K562 (cell line): Measurements from ENCODE around the gene SIGLEC9. TPM values are rescaled to one million over a fixed set of nuclear protein-coding genes. Genes with fewer than 3 reads are reported as not detected.

ENCODE experiments used
- ATAC-seq: fragments of 200-7000 bp; cut with Tn5 transposase; 3 replicates; pipeline ENCODE4 v1.9.1; 2020; ENCODE audit warnings: moderate library complexity
- BruUV-seq: library from RNA; stranded (reverse); fragments of 400-500 nt; replicated peaks from 2 replicates; lab custom pipeline; 2021; lab: Mats Ljungman, UMichigan
- CTCF ChIA-PET: fragments of 300-600 bp; formaldehyde crosslinking; extraction: SDS; loops from one replicate; lab custom pipeline; 2021; ENCODE audit warnings: low intra/inter-chr PET ratio; lab: Yijun Ruan, JAX
- POLR2A ChIA-PET: fragments of 300-600, 350-650 bp; sonication (Branson Sonifier 250); formaldehyde crosslinking; extraction: SDS; loops from one replicate; lab custom pipeline; 2021; ENCODE audit warnings: antibody characterized with exemption, inconsistent platforms; lab: Yijun Ruan, JAX
- DNase-seq, 4 experiments: peaks; one replicate each; pipeline versions ENCODE4 v3.0.0 to v3.0.0-alpha.2; 2011 to 2018; ENCODE audit warnings: low spot score in 3 of 4, mixed read lengths in 3 of 4; ENCODE audit errors: extremely low read depth in 1 of 4
- FAIRE-seq: peaks from 2 replicates; lab custom pipeline; 2011; peaks lifted over from hg19 to GRCh38; lab: Jason Lieb, UNC
- H2AFZ ChIP-seq: 2 replicates; pipeline ENCODE4 v1.6.0; 2011; ENCODE audit warnings: low read depth, low read length, control low read depth, inconsistent platforms
- H3K27ac ChIP-seq: fragments of 200-600 bp; 3 replicates; pipeline ENCODE4 v1.8.0; 2011; ENCODE audit warnings: low read depth, mild to moderate bottlenecking, control low read depth, inconsistent platforms, low read length, moderate library complexity, mixed read lengths; ENCODE audit errors: extremely low read depth
- H3K27me3 ChIP-seq, 2 experiments: fragments of 300-600 bp in 1 of 2; 2 replicates in 1 of 2; 3 replicates in 1 of 2; pipeline versions ENCODE4 v1.6.0 to v1.8.0; 2011; ENCODE audit warnings: inconsistent platforms in 2 of 2, low read length in 2 of 2, mild to moderate bottlenecking in 1 of 2, mixed read lengths in 1 of 2, moderate library complexity in 1 of 2; ENCODE audit not compliant: control insufficient read depth in 2 of 2, insufficient read depth in 2 of 2
- H3K36me3 ChIP-seq: fragments of 300-600 bp; 3 replicates; pipeline ENCODE4 v1.8.0; 2011; ENCODE audit warnings: mild to moderate bottlenecking, low read length, inconsistent platforms; ENCODE audit not compliant: control insufficient read depth, insufficient read depth
- H3K4me1 ChIP-seq, 2 experiments: fragments of 200-600 bp in 1 of 2; replicated peaks in 1 of 2; 2 replicates in 1 of 2; 3 replicates in 1 of 2; pipeline versions ENCODE4 v1.5.1 to v1.8.0; 2011; ENCODE audit warnings: inconsistent platforms in 2 of 2, low read length in 2 of 2, mild to moderate bottlenecking in 1 of 2, mixed read lengths in 1 of 2, moderate library complexity in 1 of 2; ENCODE audit not compliant: control insufficient read depth in 2 of 2, insufficient read depth in 2 of 2
- H3K4me2 ChIP-seq: 2 replicates; pipeline ENCODE4 v1.6.1; 2011; ENCODE audit warnings: low read length, control low read depth, inconsistent platforms, mixed read lengths; ENCODE audit not compliant: insufficient read depth
- H3K4me3 ChIP-seq: fragments of 200-600 bp; sonication (generic), shearing (Covaris generic); 2 replicates; pipeline ENCODE4 v1.5.1; 2016; ENCODE audit warnings: control low read depth, inconsistent platforms
- H3K79me2 ChIP-seq: fragments of 200-600 bp; 3 replicates; pipeline ENCODE4 v1.8.0; 2011; ENCODE audit warnings: low read length, inconsistent platforms; ENCODE audit not compliant: control insufficient read depth, insufficient read depth
- H3K9ac ChIP-seq, 2 experiments: 2 replicates each; pipeline versions ENCODE4 v1.6.0 to v1.6.1; 2011; ENCODE audit warnings: low read depth in 2 of 2, low read length in 2 of 2, control low read depth in 1 of 2, inconsistent platforms in 1 of 2, mild to moderate bottlenecking in 1 of 2, mixed read lengths in 1 of 2; ENCODE audit not compliant: insufficient read depth in 1 of 2
- H3K9me1 ChIP-seq: one replicate; pipeline ENCODE4 v1.6.0; 2011; ENCODE audit warnings: inconsistent platforms, mild to moderate bottlenecking, low read length, moderate library complexity; ENCODE audit not compliant: control insufficient read depth, insufficient read depth
- H3K9me3 ChIP-seq: replicated peaks from 2 replicates; pipeline ENCODE4 v1.5.1; 2011; ENCODE audit warnings: low read depth, low read length, inconsistent platforms; ENCODE audit not compliant: control insufficient read depth, insufficient read depth
- H4K20me1 ChIP-seq: replicated peaks from 2 replicates; pipeline ENCODE4 v1.6.1; 2011; ENCODE audit warnings: low read length, inconsistent platforms, mixed read lengths; ENCODE audit not compliant: control insufficient read depth, insufficient read depth
- ATF4 ChIP-seq: fragments of 450-650 bp; formaldehyde crosslinking; IDR thresholded peaks from 2 replicates; pipeline ENCODE4 v1.4.0; 2022; ENCODE audit warnings: mild to moderate bottlenecking, moderate library complexity
- C11orf30 ChIP-seq: fragments of 450-650 bp; IDR thresholded peaks from 2 replicates; pipeline ENCODE4 v1.6.1; 2016; ENCODE audit warnings: low read depth, mild to moderate bottlenecking
- E2F4 ChIP-seq: sonication (generic); formaldehyde crosslinking; IDR thresholded peaks from 2 replicates; pipeline ENCODE4 v1.8.0; 2022; ENCODE audit warnings: mild to moderate bottlenecking, low read depth, missing genetic modification reagents
- FOS ChIP-seq: IDR thresholded peaks from 3 replicates; pipeline ENCODE4 v1.6.1; 2011; ENCODE audit not compliant: insufficient read length; ENCODE audit errors: extremely low read depth
- MBD2 ChIP-seq: sonication (generic); IDR thresholded peaks from 2 replicates; pipeline ENCODE4 v1.6.1; 2016; ENCODE audit warnings: low read depth, borderline replicate concordance
- MYNN ChIP-seq, 2 experiments: sonication (generic); formaldehyde crosslinking in 1 of 2; IDR thresholded peaks; 2 replicates each; pipeline versions ENCODE4 v1.5.0 to v1.6.1; 2016 to 2020; ENCODE audit warnings: antibody characterized with exemption in 1 of 2, missing genetic modification reagents in 1 of 2
- NONO ChIP-seq, 2 experiments: fragments of 200-400 bp in 1 of 2; fragments of 450-650 bp in 1 of 2; formaldehyde crosslinking in 1 of 2; IDR thresholded peaks; 2 replicates each; pipeline ENCODE4 v1.6.1; 2017; ENCODE audit warnings: low read depth in 2 of 2, mild to moderate bottlenecking in 2 of 2, moderate library complexity in 2 of 2, low read length in 1 of 2
- NUFIP1 ChIP-seq: fragments of 450-650 bp; IDR thresholded peaks from 2 replicates; pipeline ENCODE4 v1.6.1; 2018; ENCODE audit not compliant: partially characterized antibody
- PCBP1 ChIP-seq: fragments of 200-400 bp; formaldehyde crosslinking; IDR thresholded peaks from 2 replicates; pipeline ENCODE4 v1.6.1; 2018; ENCODE audit warnings: mild to moderate bottlenecking, low read depth, low read length; ENCODE audit not compliant: poor library complexity, severe bottlenecking
- RBM14 ChIP-seq: fragments of 200-400 bp; formaldehyde crosslinking; IDR thresholded peaks from 2 replicates; pipeline ENCODE4 v1.6.1; 2018; ENCODE audit warnings: low read depth, mild to moderate bottlenecking, low read length, moderate library complexity, borderline replicate concordance; ENCODE audit not compliant: insufficient read depth
- TCF15 ChIP-seq: fragments of 250-450 bp; sonication (Bioruptor Pico); IDR thresholded peaks from 2 replicates; pipeline ENCODE4 v1.8.0; 2022; ENCODE audit warnings: moderate library complexity, mild to moderate bottlenecking, inconsistent platforms
- ZNF316 ChIP-seq: fragments of 450-650 bp; IDR thresholded peaks from 2 replicates; pipeline ENCODE4 v1.6.1; 2016
- WGBS: fragments of 100-300 bp; shearing (Covaris generic); methylation state at CpG from one replicate; pipeline ENCODE4 v1.1.6; 2016; ENCODE audit warnings: low coverage, mixed read lengths; ENCODE audit not compliant: insufficient coverage; ENCODE audit errors: missing lambda C conversion rate; 5-methylcytosine and 5-hydroxymethylcytosine counted together
- in situ Hi-C: fragments of 300-500 bp; cut with MboI; formaldehyde crosslinking; loops from 4 replicates; pipeline ENCODE4 v1.15.0; 2018; ENCODE audit warnings: inconsistent platforms, mixed read lengths
- intact Hi-C: fragments of 100-400 bp; cut with micrococcal nuclease; formaldehyde crosslinking; loops from 2 replicates; pipeline ENCODE4 v1.14.2; 2022
- polyA plus RNA-seq, 8 experiments: library from polyadenylated mRNA; depleted of rRNA in 4 of 8; stranded (reverse) in 5 of 8; unstranded in 3 of 8; fragments of >200 nt; fragmentation: Nextera tagmentation in 2 of 8; fragmentation: Illumina TruSeq in 1 of 8; extraction: Ambion mirVana in 2 of 8; extraction: Trizol in 1 of 8; gene quantifications; 2 replicates each; pipeline versions ENCODE4 v1.2.1 to v1.2.3, GENCODE V29; 2011 to 2014; ENCODE audit warnings: inconsistent platforms in 1 of 8, missing spikeins in 1 of 8
- total RNA-seq, 7 experiments: library from RNA; depleted of rRNA in 6 of 7; stranded (reverse); fragments of >200 nt in 6 of 7; fragmentation: Illumina TruSeq in 2 of 7; extraction: Trizol in 2 of 7; gene quantifications; 2 replicates each; pipeline versions ENCODE4 v1.2.1 to v1.2.3, GENCODE V29; 2011 to 2021; ENCODE audit warnings: low replicate concordance in 1 of 7
- TF ChIP-seq, protein P1 (sequence below), 2 experiments: fragments of 450-650 bp in 1 of 2; sonication (generic) in 1 of 2; formaldehyde crosslinking in 1 of 2; IDR thresholded peaks in 1 of 2; conservative IDR thresholded peaks in 1 of 2; 2 replicates each; pipeline versions ENCODE4 v1.6.1 to v1.8.1; 2016 to 2023; ENCODE audit warnings: mild to moderate bottlenecking in 2 of 2, moderate library complexity in 2 of 2, inconsistent platforms in 1 of 2, missing genetic modification reagents in 1 of 2

The SIGLEC9 gene
- total and polyA plus RNA-seq, 9 of the 15 experiments (the other 6 are each of a cell fraction or from before 2014, with no cell fraction given): 0.09 to 0.34 (median 0.22) TPM; not detected in 4

DNA sequence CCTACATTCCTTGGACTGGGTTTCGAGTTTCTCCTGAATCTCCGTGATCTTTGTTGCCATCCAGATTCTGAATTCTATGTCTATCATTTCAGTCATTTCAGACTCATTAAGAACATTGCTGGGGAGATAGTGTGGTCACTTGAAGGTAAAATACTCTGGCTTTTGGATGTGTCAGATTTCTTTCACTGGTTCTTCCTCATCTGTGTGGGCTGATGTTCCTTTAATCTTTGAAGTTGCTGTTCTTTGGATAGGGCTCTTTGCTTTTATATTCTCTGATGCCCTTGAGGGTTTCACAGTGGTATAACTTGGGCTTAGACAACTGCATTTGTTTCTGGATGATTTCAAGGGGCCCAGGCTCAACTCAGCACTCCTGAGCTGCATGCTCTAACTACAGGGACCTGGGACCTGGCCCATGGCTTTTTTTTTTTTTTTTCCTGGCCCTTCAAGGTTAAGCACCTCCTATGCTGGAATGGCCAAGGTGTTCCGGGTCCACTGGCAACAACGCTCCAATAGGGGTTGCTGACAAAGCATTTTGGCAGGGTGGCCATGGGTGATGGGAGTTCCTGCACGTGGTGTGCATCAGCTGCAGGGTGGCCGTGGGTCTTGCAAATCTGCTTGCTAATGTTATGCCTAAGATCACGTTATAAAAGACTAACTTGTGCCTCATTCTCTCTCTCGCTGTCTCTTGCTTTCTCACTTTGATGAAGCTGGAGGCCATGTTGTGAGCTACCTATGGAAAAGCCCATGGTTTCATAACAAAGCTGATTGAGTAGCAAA is 11.5 kb downstream of the SIGLEC9 start:
- Histone ChIP-seq H3K4me2 (no peak overlapping the region), H3K9me3 (no peaks in the 10 kb centered on the region; the same call in 1 of the 2 replicates), H3K27ac (no peak overlapping the region), H4K20me1 (peaks cover 6% of the 10 kb centered on the region; the same call in 1 of the 2 replicates), H3K4me3 (no peak overlapping the region), H3K9ac (no peak overlapping the region), H3K27me3 (peaks cover 4 to 25% of the 10 kb centered on the region in 2 experiments; a peak in 4 of 5 replicates), H3K79me2 (no peaks in the 10 kb centered on the region), H3K36me3 (no peaks in the 10 kb centered on the region), H3K4me1 (peaks cover 18 to 23% of the 10 kb centered on the region in 2 experiments; a peak in 4 of 5 replicates), H3K9me1 (no peaks in the 10 kb centered on the region), H2AFZ (peak overlapping the region; percentile 89)
- intact Hi-C loops: no loop called here
- no peak for DNase-seq
- ChIA-PET POLR2A (interaction anchor here (0.6 kb wide), 1 partner anchor 16 kb away, joined by 5 read pairs; no protein-coding TSS in a partner anchor), CTCF (no interaction called here)
- 14% methylated on average over 8 of the region's 8 CpGs for WGBS
- no TSS peak for BruUV-seq
- TF ChIP-seq ZNF316 (peak; percentile 50; the same call in 1 of the 2 replicates), RBM14 (no peak), NONO (IDR thresholded peaks at IDR 0.05; ENCODE audit: low read depth in 2 of 2, low read length in 1 of 2) (no peak), E2F4 (CRISPR knock-in tag) (no peak), C11orf30 (peak; percentile 52), PCBP1 (no peak), ATF4 (no peak), FOS (no peak), TCF15 (no peak), MYNN (IDR thresholded peaks at IDR 0.05) (no peak), MYNN (CRISPR knock-in tag; IDR thresholded peaks at IDR 0.05) (no peak), MBD2 (no peak), NUFIP1 (no peak)
- TF ChIP-seq, protein P1, sequence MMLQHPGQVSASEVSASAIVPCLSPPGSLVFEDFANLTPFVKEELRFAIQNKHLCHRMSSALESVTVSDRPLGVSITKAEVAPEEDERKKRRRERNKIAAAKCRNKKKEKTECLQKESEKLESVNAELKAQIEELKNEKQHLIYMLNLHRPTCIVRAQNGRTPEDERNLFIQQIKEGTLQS (IDR thresholded peaks at IDR 0.05): no peak
- TF ChIP-seq, protein P1 (CRISPR knock-in tag; conservative IDR thresholded peaks at IDR 0.05): no peak
- in situ Hi-C loops: no loop called here
- no peak for ATAC-seq
- FAIRE-seq: no peak
